GM12891 (cell line): ENCODE measurements around the gene ID1.
"Not testable (repeated sequence)": the region's sequence is repeated elsewhere in the genome, so short reads cannot be mapped to it uniquely, and the experiment has no call there.

Experiments used
- DNase-seq: peaks from one replicate; pipeline ENCODE4 v3.0.0; 2011; ENCODE audit warnings: low spot score; ENCODE audit not compliant: insufficient read length
- FAIRE-seq: peaks from 2 replicates; lab custom pipeline; 2011; peaks lifted over from hg19 to GRCh38; lab: Jason Lieb, UNC
- PAX5 ChIP-seq: IDR thresholded peaks from 2 replicates; pipeline ENCODE4 v1.6.1; 2011; ENCODE audit warnings: low read length, moderate library complexity, mild to moderate bottlenecking; ENCODE audit not compliant: insufficient read depth, severe bottlenecking
- POLR2A ChIP-seq: IDR thresholded peaks from 2 replicates; pipeline ENCODE4 v1.6.1; 2011; ENCODE audit warnings: low read depth, low read length, control low read depth
- POLR2AphosphoS5 ChIP-seq: IDR thresholded peaks from 2 replicates; pipeline ENCODE4 v1.6.1; 2011; ENCODE audit warnings: low read depth, low read length, control low read depth
- POU2F2 ChIP-seq: IDR thresholded peaks from 2 replicates; pipeline ENCODE4 v1.6.1; 2011; ENCODE audit warnings: low read depth, mild to moderate bottlenecking, control low read depth, low read length, moderate library complexity
- SPI1 ChIP-seq: IDR thresholded peaks from 2 replicates; pipeline ENCODE4 v1.6.1; 2011; ENCODE audit warnings: low read depth, low read length, control low read depth
- TAF1 ChIP-seq: IDR thresholded peaks from 2 replicates; pipeline ENCODE4 v1.6.1; 2011; ENCODE audit warnings: low read depth, low read length, control low read depth

ID1 gene

GRCh38 chr20:31576751-31577150 lies 28.3 kb upstream of the ID1 start:
- DNase-seq (no peak), FAIRE-seq (no peak)
- no peak for TF ChIP-seq TAF1
- no peak for TF ChIP-seq POLR2AphosphoS5
- TF ChIP-seq PAX5, result no peak
- no peak for TF ChIP-seq SPI1
- TF ChIP-seq POU2F2, result no peak
- no peak for TF ChIP-seq POLR2A

GRCh38 chr20:31577194-31577593 lies 27.9 kb upstream of the ID1 start:
- TF ChIP-seq TAF1, result no peak
- FAIRE-seq (no peak), DNase-seq (no peak)

- DNase-seq (no peak), FAIRE-seq (no peak)
- no peak for TF ChIP-seq PAX5
- TF ChIP-seq POU2F2, result no peak
- no peak for TF ChIP-seq POLR2A
- no peak for TF ChIP-seq POLR2AphosphoS5
- no peak for TF ChIP-seq SPI1
- no peak for TF ChIP-seq TAF1
Measured at GRCh38 chr20:31578448-31579138, 26.5 kb upstream of the ID1 start.

- TF ChIP-seq SPI1 (no peak), POU2F2 (no peak), POLR2AphosphoS5 (no peak), POLR2A (no peak)
- DNase-seq (no peak), FAIRE-seq (no peak)
Measured at GRCh38 chr20:31579245-31579644, 25.8 kb upstream of the ID1 start.

- not testable (repeated sequence) for DNase-seq, FAIRE-seq
Measured at GRCh38 chr20:31579941-31580651, 25.0 kb upstream of the ID1 start.

GRCh38 chr20:31580706-31581105 lies 24.4 kb upstream of the ID1 start:
- no peak for FAIRE-seq
- no peak for DNase-seq

GRCh38 chr20:31581391-31581790 lies 23.7 kb upstream of the ID1 start:
- FAIRE-seq (no peak), DNase-seq (no peak)
- TF ChIP-seq SPI1 (no peak), POLR2AphosphoS5 (no peak), POLR2A (no peak), POU2F2 (no peak), TAF1 (no peak), PAX5 (no peak)

More at GRCh38 chr20:31580706-31581105, 24.4 kb upstream of the ID1 start:
- no peak for TF ChIP-seq SPI1

- DNase-seq, result no peak
- TF ChIP-seq TAF1 (no peak), POLR2AphosphoS5 (no peak)
- no peak for FAIRE-seq
Measured at GRCh38 chr20:31587545-31588389, 17.3 kb upstream of the ID1 start.

- FAIRE-seq (no peak), DNase-seq (no peak)
- TF ChIP-seq TAF1, result no peak
Measured at GRCh38 chr20:31590717-31591225, 14.3 kb upstream of the ID1 start.

GRCh38 chr20:31593221-31594001 lies 11.7 kb upstream of the ID1 start:
- TF ChIP-seq POU2F2, result no peak
- no peak for TF ChIP-seq SPI1
- no peak for TF ChIP-seq PAX5
- no peak for TF ChIP-seq POLR2AphosphoS5
- no peak for TF ChIP-seq POLR2A
- TF ChIP-seq TAF1, result no peak
- DNase-seq (no peak), FAIRE-seq (no peak)
